Neural progenitor cell (in vitro differentiated cells): ENCODE data around the gene CELA2B.

ENCODE experiments used
- CTCF ChIP-seq: fragments of 200-600 bp; sonication (generic); IDR thresholded peaks from 2 replicates; pipeline ENCODE4 v1.5.1; 2017; ENCODE audit warnings: antibody characterized with exemption, mild to moderate bottlenecking
- EZH2 ChIP-seq: fragments of 200-600 bp; sonication (generic); IDR thresholded peaks from 2 replicates; pipeline ENCODE4 v1.6.1; 2017; ENCODE audit warnings: antibody characterized with exemption, mild to moderate bottlenecking, moderate library complexity

- no peak for TF ChIP-seq CTCF
- TF ChIP-seq EZH2, result no peak
Measured at GRCh38 chr1:15442759-15443158, 33.1 kb upstream of the CELA2B start.
